Measurements from ENCODE around the gene LTA.
A peak's percentile ranks its signal among the peaks of the same experiment; 100 is the strongest.
"Not testable (repeated sequence)": the region's sequence is repeated elsewhere in the genome, so short reads cannot be mapped to it uniquely, and the experiment has no call there.

The LTA gene

GRCh38 chr6:31590691-31591090 is 18.6 kb downstream of the LTA start:
- not testable (repeated sequence) for DNase-seq

GRCh38 chr6:31592396-31592771 is 20.3 kb downstream of the LTA start:
- DNase-seq: no peak

DNA sequence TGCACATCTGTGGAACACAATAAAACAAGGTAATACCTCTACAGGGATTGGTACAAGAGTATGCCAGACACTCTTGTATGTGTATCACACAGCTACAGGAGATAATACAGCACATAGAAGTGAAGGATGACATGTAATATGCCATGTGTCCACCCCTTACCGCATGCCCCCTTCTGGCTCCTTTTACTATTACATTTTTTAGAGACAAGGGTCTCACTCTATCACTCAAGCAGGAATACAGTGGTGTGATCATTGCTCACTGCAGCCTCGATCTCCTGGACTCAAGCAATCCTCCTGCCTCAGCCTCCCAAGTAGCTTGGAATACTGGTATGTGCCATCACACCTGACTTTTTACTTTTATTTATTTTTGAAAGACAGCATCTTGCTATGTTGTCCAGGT is 24.9 kb downstream of the LTA start:
- DNase-seq: no peak

DNA sequence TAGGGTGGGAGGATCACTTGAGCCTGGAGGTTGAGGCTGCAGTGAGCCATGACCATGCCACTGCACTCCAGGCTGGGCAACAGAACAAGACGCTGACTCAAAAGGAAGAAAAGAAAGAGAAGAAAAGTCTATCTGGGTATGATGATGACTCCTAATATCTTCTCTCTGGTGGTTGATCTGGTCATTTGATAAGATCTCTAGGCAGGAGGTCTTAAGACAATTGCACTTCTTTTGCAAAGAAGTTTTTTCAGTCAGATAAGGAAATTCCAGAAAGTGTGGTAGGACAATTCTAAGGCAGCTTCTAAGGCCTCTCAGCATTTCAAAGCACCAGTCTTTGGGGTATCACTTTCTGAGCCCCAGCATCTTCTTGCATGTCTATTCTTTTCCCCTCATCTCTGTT is 35.2 kb downstream of the LTA start:
- DNase-seq: no peak

- no peak for DNase-seq
Observed at GRCh38 chr6:31609519-31610406, 37.7 kb downstream of the LTA start.

- no peak for DNase-seq
Observed at GRCh38 chr6:31610968-31611367, 38.9 kb downstream of the LTA start.

DNA sequence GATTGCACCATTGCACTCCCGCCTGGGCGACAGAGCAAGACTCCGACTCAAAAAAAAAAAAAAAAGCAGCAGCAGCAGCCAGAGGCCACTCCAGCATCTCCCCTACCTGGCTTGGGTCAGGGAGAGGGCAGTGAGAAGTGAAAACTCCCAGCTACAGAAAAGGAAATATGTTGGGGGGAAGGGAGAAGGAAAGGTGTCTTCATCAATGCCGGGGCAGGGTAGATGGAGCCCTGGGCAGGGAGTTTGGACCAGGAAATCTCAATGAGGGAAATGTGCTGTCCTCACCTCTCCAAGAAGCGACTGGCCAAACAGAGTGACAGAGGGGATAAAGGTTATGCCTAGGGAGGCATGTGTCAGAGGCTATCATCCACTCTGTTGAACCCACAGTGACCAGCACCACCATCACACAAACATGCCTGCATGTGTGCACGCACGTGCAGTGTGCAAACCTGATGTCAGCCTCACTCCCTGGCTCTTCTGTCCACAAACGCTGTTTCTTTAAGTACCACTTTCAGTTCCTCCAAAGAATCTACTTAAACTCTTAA is 42.1 kb downstream of the LTA start:
- no peak for DNase-seq

- DNase-seq: no peak
Observed at GRCh38 chr6:31614684-31615578, 42.8 kb downstream of the LTA start, which contains the start of gene AIF1. Gene AIF1 (plus strand): TSS chr6:31615234. CDS start chr6:31615330, 96 bp downstream.

DNA sequence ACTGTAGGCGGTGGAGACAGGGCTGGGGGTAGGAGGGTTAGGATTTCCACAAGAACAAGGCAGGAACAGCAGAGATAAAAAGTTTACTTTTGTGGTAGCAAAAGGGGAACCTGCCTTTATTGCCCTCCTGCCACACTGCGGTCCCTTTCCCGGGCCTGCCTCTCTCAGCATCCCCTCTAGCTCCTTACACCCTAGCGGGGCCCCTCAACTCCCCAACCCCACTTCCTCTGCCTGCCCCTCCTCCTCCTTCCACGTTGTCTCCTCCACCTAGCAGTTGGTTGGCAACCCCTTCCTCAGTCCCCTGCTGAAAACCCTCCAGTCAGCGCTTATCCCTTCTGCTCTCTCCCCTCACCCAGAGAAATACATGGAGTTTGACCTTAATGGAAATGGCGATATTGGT is 43.7 kb downstream of the LTA start:
- no peak for DNase-seq

DNA sequence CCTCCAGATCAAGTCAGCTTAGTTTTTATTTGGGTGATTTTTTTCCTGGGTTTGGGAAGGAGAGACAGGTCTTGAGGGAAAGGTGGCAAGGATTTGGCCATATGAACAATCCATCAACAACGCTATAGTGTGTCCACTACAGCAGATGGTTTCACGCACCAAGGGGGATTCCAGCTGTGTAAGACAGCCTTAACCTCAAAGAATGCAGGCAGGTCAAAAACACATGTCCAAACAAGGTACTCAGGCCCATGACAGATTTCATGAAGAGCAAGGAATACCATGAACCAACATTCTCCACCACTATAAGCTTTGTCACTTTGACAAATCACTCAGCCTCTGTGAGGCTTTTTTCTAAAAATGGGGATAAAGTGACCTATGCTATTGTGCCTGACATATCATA is 44.9 kb downstream of the LTA start:
- DNase-seq: no peak

GRCh38 chr6:31619805-31620585 is 47.9 kb downstream of the LTA start:
- DNase-seq: peak; percentile 98

GRCh38 chr6:31620586-31621319 is 48.7 kb downstream of the LTA start, which contains the start of gene PRRC2A:
Gene PRRC2A (plus strand): TSS chr6:31620715. CDS start chr6:31622790, 2,075 bp downstream.
- peak; percentile 81 for DNase-seq

GRCh38 chr6:31621320-31621939 is 49.3 kb downstream of the LTA start:
- DNase-seq: no peak

- DNase-seq: no peak
Observed at GRCh38 chr6:31621991-31622390, 49.9 kb downstream of the LTA start.

DNA sequence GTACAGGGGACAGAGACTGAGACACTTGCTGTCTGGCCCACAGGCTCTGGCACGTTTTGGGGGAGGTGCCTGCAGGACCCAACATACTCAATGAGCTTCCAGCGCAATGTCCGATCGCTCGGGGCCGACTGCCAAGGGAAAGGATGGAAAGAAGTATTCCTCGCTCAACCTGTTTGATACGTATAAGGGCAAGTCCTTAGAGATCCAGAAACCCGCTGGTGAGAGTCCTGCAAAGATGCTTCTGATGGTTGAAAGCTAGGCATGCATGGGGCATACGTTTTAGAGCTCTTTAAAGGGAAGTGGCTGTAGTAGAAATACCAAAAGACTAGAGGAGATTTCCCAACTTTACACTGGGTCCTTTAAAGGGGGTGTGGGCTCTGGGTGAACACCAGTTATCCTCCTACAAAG is 50.6 kb downstream of the LTA start:
- no peak for DNase-seq
